K562 (cell line): Measurements from ENCODE around the gene PIANP. TPM values are rescaled to one million over a fixed set of nuclear protein-coding genes. Genes with fewer than 3 reads are reported as not detected.

Source experiments
- DNMT1 ChIP-seq: fragments of 450-650 bp; IDR thresholded peaks from 2 replicates; pipeline ENCODE4 v1.6.1; 2016; ENCODE audit warnings: antibody characterized with exemption, mild to moderate bottlenecking
- FOXJ2 ChIP-seq: fragments of 200-800 bp; sonication (Bioruptor generic); IDR thresholded peaks from 2 replicates; pipeline ENCODE4 v1.6.1; 2016; ENCODE audit warnings: missing genetic modification characterization, missing compliant biosample characterization
- KAT8 ChIP-seq: fragments of 450-650 bp; IDR thresholded peaks from 2 replicates; pipeline ENCODE4 v1.6.1; 2016; ENCODE audit warnings: low read depth, mild to moderate bottlenecking
- MCM5 ChIP-seq: fragments of 450-650 bp; IDR thresholded peaks from 2 replicates; pipeline ENCODE4 v1.6.1; 2016; ENCODE audit warnings: low read depth
- NBN ChIP-seq: fragments of 450-650 bp; IDR thresholded peaks from 2 replicates; pipeline ENCODE4 v1.6.1; 2016; ENCODE audit warnings: low read depth, mild to moderate bottlenecking
- RBM39 ChIP-seq: fragments of 200-400 bp; formaldehyde crosslinking; optimal IDR thresholded peaks from 2 replicates; pipeline ENCODE3; 2018; ENCODE audit warnings: low read depth, low read length
- SNRNP70 ChIP-seq: fragments of 200-400 bp; formaldehyde crosslinking; optimal IDR thresholded peaks from 2 replicates; pipeline ENCODE3; 2017; ENCODE audit warnings: low read depth, low read length
- ZBED1 ChIP-seq: IDR thresholded peaks from 2 replicates; pipeline ENCODE4 v1.6.1; 2014
- ZBTB8A ChIP-seq: fragments of 450-650 bp; IDR thresholded peaks from 2 replicates; pipeline ENCODE4 v1.6.1; 2018; ENCODE audit warnings: mild to moderate bottlenecking, moderate library complexity; ENCODE audit not compliant: partially characterized antibody
- ZNF445 ChIP-seq: fragments of 250-450 bp; sonication (Bioruptor Pico); IDR thresholded peaks from 2 replicates; pipeline ENCODE4 v1.4.0; 2020; ENCODE audit warnings: low read depth, mild to moderate bottlenecking, moderate library complexity
- ZNF589 ChIP-seq: fragments of 200-800 bp; sonication (Bioruptor generic); IDR thresholded peaks from 2 replicates; pipeline ENCODE4 v1.6.1; 2016; ENCODE audit warnings: low read depth, missing genetic modification characterization, missing compliant biosample characterization
- ZNF696 ChIP-seq: fragments of 250-450 bp; sonication (Bioruptor Pico); conservative IDR thresholded peaks from 2 replicates; pipeline ENCODE4 v1.4.0; 2020; ENCODE audit warnings: mild to moderate bottlenecking, moderate library complexity
- ZNF780A ChIP-seq: fragments of 250-450 bp; sonication (Bioruptor Pico); IDR thresholded peaks from 2 replicates; pipeline ENCODE4 v1.5.0; 2021; ENCODE audit warnings: mild to moderate bottlenecking
- polyA plus RNA-seq, 8 experiments: library from polyadenylated mRNA; depleted of rRNA in 4 of 8; stranded (reverse) in 5 of 8; unstranded in 3 of 8; fragments of >200 nt; fragmentation: Nextera tagmentation in 2 of 8; fragmentation: Illumina TruSeq in 1 of 8; extraction: Ambion mirVana in 2 of 8; extraction: Trizol in 1 of 8; gene quantifications; 2 replicates each; pipeline versions ENCODE4 v1.2.1 to v1.2.3, GENCODE V29; 2011 to 2014; ENCODE audit warnings: inconsistent platforms in 1 of 8, missing spikeins in 1 of 8
- total RNA-seq, 7 experiments: library from RNA; depleted of rRNA in 6 of 7; stranded (reverse); fragments of >200 nt in 6 of 7; fragmentation: Illumina TruSeq in 2 of 7; extraction: Trizol in 2 of 7; gene quantifications; 2 replicates each; pipeline versions ENCODE4 v1.2.1 to v1.2.3, GENCODE V29; 2011 to 2021; ENCODE audit warnings: low replicate concordance in 1 of 7
- TF ChIP-seq, protein P1 (sequence below): conservative IDR thresholded peaks from 2 replicates; pipeline ENCODE4 v1.6.1; 2011; ENCODE audit warnings: low read depth, mild to moderate bottlenecking, low read length; ENCODE audit not compliant: control insufficient read depth
- TF ChIP-seq, protein P2 (sequence below): sonication (generic); formaldehyde crosslinking; IDR thresholded peaks from 2 replicates; pipeline ENCODE4 v1.9.0; 2022; ENCODE audit warnings: mild to moderate bottlenecking, missing genetic modification reagents
- TF ChIP-seq, protein P3 (sequence below): fragments of 450-650 bp; IDR thresholded peaks from 2 replicates; pipeline ENCODE4 v1.6.1; 2017; ENCODE audit warnings: antibody characterized with exemption, mild to moderate bottlenecking
- TF ChIP-seq, protein P4 (sequence below): fragments of 250-450 bp; sonication (Bioruptor Pico); IDR thresholded peaks from 2 replicates; pipeline ENCODE4 v1.5.0; 2020; ENCODE audit warnings: mild to moderate bottlenecking, borderline replicate concordance
- TF ChIP-seq, protein P5 (sequence below): fragments of 450-650 bp; formaldehyde crosslinking; IDR thresholded peaks from 2 replicates; pipeline ENCODE4 v1.4.0; 2020; ENCODE audit warnings: mild to moderate bottlenecking, mixed read lengths

Gene PIANP
- total and polyA plus RNA-seq, 9 of the 15 experiments (the other 6 are each of a cell fraction or from before 2014, with no cell fraction given), result 0.07 TPM; not detected in 8

DNA sequence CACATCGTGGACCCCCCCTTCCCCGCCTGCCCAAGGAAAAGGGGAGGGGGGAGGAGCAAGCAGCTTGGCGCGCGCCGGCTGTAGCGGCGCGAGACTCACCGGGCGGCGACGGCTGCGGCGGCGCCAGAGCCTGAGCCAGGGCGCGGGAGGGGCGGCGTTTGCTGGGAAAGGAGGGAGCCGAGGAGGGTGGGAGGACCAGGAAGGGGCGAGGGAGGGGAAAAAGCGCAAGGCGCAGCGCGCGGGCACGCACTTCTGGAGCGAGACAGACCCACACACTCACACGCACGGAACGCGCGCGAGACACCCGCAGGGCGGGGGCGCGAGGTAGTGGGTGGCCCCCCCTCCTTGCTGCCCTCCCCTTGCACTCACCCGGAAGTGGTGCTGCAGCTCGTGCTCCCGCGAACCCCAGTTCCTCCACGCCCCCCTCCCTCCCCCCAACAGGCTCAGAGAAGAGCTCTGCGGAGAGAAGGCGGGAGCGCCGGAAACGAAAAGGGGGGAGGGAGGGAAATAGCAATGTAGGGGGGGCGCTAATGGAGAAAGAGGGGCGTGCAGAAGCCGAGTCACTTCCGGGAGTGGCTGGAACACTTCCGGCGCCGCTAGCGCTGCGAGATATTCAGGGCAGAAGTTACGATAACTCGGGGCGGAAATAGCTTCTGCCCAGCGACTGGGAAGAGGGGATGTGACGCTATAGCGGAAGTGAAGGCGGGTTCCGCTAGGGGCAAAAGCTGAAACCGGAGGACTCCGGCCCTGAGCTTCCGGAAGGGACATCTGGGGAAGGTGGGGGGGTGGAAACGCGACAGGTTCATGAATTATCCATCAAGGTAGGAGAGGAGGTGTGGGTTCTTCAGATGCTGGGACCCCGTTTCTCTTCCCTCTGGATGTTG, 11.4 kb downstream of the PIANP start, which contains the start of gene ZNF384 (continued):
- TF ChIP-seq, protein P1, sequence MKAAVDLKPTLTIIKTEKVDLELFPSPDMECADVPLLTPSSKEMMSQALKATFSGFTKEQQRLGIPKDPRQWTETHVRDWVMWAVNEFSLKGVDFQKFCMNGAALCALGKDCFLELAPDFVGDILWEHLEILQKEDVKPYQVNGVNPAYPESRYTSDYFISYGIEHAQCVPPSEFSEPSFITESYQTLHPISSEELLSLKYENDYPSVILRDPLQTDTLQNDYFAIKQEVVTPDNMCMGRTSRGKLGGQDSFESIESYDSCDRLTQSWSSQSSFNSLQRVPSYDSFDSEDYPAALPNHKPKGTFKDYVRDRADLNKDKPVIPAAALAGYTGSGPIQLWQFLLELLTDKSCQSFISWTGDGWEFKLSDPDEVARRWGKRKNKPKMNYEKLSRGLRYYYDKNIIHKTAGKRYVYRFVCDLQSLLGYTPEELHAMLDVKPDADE, result peak; percentile 85; the same call in 1 of the 2 replicates
- TF ChIP-seq ZNF696 (CRISPR knock-in tag) (no peak), KAT8 (no peak), NBN (peak; percentile 69; the same call in 1 of the 2 replicates), DNMT1 (0 out of 2 replicates have a peak, but pooled peaks have one; percentile 8), MCM5 (no peak), ZNF780A (CRISPR knock-in tag) (no peak), ZBTB8A (no peak), RBM39 (no peak), FOXJ2 (tag) (no peak), ZNF589 (CRISPR knock-in tag) (peak; percentile 62; the same call in 1 of the 2 replicates), ZNF445 (CRISPR knock-in tag) (no peak), SNRNP70 (no peak), ZBED1 (no peak)
- TF ChIP-seq, protein P2, sequence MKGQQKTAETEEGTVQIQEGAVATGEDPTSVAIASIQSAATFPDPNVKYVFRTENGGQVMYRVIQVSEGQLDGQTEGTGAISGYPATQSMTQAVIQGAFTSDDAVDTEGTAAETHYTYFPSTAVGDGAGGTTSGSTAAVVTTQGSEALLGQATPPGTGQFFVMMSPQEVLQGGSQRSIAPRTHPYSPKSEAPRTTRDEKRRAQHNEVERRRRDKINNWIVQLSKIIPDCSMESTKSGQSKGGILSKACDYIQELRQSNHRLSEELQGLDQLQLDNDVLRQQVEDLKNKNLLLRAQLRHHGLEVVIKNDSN (CRISPR knock-in tag), result no peak
- TF ChIP-seq, protein P3, sequence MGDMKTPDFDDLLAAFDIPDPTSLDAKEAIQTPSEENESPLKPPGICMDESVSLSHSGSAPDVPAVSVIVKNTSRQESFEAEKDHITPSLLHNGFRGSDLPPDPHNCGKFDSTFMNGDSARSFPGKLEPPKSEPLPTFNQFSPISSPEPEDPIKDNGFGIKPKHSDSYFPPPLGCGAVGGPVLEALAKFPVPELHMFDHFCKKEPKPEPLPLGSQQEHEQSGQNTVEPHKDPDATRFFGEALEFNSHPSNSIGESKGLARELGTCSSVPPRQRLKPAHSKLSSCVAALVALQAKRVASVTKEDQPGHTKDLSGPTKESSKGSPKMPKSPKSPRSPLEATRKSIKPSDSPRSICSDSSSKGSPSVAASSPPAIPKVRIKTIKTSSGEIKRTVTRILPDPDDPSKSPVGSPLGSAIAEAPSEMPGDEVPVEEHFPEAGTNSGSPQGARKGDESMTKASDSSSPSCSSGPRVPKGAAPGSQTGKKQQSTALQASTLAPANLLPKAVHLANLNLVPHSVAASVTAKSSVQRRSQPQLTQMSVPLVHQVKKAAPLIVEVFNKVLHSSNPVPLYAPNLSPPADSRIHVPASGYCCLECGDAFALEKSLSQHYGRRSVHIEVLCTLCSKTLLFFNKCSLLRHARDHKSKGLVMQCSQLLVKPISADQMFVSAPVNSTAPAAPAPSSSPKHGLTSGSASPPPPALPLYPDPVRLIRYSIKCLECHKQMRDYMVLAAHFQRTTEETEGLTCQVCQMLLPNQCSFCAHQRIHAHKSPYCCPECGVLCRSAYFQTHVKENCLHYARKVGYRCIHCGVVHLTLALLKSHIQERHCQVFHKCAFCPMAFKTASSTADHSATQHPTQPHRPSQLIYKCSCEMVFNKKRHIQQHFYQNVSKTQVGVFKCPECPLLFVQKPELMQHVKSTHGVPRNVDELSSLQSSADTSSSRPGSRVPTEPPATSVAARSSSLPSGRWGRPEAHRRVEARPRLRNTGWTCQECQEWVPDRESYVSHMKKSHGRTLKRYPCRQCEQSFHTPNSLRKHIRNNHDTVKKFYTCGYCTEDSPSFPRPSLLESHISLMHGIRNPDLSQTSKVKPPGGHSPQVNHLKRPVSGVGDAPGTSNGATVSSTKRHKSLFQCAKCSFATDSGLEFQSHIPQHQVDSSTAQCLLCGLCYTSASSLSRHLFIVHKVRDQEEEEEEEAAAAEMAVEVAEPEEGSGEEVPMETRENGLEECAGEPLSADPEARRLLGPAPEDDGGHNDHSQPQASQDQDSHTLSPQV, result no peak
- TF ChIP-seq, protein P4, sequence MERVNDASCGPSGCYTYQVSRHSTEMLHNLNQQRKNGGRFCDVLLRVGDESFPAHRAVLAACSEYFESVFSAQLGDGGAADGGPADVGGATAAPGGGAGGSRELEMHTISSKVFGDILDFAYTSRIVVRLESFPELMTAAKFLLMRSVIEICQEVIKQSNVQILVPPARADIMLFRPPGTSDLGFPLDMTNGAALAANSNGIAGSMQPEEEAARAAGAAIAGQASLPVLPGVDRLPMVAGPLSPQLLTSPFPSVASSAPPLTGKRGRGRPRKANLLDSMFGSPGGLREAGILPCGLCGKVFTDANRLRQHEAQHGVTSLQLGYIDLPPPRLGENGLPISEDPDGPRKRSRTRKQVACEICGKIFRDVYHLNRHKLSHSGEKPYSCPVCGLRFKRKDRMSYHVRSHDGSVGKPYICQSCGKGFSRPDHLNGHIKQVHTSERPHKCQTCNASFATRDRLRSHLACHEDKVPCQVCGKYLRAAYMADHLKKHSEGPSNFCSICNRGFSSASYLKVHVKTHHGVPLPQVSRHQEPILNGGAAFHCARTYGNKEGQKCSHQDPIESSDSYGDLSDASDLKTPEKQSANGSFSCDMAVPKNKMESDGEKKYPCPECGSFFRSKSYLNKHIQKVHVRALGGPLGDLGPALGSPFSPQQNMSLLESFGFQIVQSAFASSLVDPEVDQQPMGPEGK (CRISPR knock-in tag), result no peak
- TF ChIP-seq, protein P5, sequence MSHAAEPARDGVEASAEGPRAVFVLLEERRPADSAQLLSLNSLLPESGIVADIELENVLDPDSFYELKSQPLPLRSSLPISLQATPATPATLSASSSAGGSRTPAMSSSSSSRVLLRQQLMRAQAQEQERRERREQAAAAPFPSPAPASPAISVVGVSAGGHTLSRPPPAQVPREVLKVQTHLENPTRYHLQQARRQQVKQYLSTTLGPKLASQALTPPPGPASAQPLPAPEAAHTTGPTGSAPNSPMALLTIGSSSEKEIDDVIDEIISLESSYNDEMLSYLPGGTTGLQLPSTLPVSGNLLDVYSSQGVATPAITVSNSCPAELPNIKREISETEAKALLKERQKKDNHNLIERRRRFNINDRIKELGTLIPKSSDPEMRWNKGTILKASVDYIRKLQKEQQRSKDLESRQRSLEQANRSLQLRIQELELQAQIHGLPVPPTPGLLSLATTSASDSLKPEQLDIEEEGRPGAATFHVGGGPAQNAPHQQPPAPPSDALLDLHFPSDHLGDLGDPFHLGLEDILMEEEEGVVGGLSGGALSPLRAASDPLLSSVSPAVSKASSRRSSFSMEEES (CRISPR knock-in tag), result no peak
